ENCODE measurements around the gene PPIH.
"Not testable (repeated sequence)": the region's sequence is repeated elsewhere in the genome, so short reads cannot be mapped to it uniquely, and the experiment has no call there.

Gene PPIH

GRCh38 chr1:42681741-42682483, 23.7 kb downstream of the PPIH start, which contains the start of gene YBX1:
Gene YBX1, plus strand, starts transcription at chr1:42682418. Its CDS starts 148 bp downstream, at chr1:42682566.
- peak; percentile 84 to 91 for DNase-seq (ENCODE audit: extremely low read depth in 1 of 2, low read depth in 1 of 2)

DNA sequence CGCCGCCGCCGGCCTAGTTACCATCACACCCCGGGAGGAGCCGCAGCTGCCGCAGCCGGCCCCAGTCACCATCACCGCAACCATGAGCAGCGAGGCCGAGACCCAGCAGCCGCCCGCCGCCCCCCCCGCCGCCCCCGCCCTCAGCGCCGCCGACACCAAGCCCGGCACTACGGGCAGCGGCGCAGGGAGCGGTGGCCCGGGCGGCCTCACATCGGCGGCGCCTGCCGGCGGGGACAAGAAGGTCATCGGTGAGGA, 24.2 kb downstream of the PPIH start:
- DNase-seq (ENCODE audit: extremely low read depth in 1 of 2, low read depth in 1 of 2): not testable (repeated sequence)

GRCh38 chr1:42682739-42683531, 24.7 kb downstream of the PPIH start:
- DNase-seq (ENCODE audit: extremely low read depth in 1 of 2, low read depth in 1 of 2): peak; percentile 15 to 42

DNA sequence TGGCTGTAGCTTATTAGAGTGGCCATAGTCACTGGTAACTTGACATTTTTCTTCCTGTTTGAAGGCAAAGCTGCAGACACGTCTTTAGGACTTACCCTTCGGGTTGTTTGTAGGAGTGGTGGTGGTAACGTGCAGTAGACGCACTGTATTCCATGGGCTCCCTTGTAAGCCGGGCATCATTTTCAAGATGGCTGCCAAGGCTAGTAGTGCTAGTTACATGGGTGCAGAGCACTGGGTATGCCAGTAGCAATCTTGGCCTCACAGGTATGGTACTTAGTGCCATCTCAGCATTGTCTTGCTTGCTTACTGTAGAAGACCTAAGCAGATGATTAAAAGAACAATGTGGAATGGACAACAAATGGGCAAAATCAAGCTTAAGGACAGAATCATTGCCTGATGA, 25.9 kb downstream of the PPIH start:
- no peak for DNase-seq (ENCODE audit: extremely low read depth in 1 of 2, low read depth in 1 of 2)

DNA sequence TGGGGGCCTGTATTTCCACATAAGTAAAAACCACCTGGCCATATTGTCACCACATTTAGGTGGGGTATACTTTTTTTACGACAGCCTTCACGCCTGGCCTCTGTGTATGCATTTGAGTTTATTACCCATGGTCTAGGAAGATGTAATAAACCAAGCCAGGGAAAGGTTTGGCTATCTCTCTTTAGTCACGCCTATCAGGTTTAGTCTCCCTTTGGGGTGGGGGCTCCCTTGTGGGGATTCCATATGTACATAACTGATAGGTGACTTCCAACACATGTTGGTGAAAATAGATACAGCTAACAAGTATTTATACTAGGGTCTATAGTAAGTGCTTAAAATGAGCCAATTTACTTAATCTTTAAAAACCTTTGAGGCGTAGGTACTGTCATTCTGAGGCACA, 28.2 kb downstream of the PPIH start:
- no peak for DNase-seq (ENCODE audit: extremely low read depth in 1 of 2, low read depth in 1 of 2)

DNA sequence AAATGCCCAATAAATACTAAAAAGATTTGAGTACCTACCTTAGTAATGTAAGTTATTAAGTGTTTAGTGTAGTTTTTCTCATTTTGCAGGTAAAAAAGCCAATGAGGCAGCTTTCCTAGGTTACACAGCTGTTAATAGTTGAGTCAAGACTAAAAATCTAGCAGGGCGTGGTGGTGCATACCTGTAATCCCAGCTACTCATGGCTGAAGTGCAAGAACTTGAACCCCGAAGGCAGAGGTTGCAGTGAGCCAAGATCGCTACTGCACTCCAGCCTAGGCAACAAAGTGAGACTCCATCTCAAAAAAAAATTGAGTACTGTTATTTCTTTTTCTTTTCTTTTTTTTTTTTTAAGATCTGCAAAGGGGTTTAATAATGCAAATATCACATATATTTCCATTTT, 31.7 kb downstream of the PPIH start:
- DNase-seq (ENCODE audit: extremely low read depth in 1 of 2, low read depth in 1 of 2): no peak

GRCh38 chr1:42690477-42691156, 32.4 kb downstream of the PPIH start:
- DNase-seq (ENCODE audit: extremely low read depth in 1 of 2, low read depth in 1 of 2): no peak

DNA sequence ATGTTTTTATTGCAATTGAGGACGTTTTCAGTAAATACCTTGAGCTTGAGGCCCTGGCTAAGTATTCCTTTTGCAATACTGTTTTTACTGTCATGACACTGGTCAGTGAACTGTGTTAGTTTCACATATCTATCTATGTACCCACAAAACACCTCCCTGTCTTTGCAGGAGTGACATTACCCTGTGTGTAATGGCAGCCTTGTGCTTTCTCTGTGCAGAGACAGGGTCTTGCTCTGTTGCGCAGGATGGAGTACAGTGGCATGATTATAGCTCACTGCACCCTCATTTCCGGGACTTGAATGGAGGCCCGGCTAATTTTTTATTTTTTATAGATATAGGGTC, 32.9 kb downstream of the PPIH start:
- no peak for DNase-seq (ENCODE audit: extremely low read depth in 1 of 2, low read depth in 1 of 2)

DNA sequence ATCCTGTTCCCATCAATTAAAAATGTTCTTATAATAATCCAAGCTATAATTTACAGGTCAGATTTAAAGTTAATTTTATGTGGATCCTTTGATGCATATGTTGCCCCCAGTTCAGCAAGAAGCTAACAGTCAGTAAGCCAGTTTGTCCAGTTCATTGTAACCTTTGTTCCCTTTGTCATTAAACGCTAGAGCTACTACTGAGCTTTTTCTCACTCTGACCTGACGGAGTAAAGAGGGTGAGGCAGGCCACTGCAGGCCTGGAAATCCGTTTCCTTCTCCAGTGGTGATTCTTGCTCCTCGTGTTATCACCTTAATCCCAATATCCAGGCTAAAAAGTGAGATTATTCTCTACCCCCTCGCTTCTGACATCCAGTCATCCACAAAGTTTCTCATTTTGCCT, 34.2 kb downstream of the PPIH start:
- no peak for DNase-seq (ENCODE audit: extremely low read depth in 1 of 2, low read depth in 1 of 2)

DNA sequence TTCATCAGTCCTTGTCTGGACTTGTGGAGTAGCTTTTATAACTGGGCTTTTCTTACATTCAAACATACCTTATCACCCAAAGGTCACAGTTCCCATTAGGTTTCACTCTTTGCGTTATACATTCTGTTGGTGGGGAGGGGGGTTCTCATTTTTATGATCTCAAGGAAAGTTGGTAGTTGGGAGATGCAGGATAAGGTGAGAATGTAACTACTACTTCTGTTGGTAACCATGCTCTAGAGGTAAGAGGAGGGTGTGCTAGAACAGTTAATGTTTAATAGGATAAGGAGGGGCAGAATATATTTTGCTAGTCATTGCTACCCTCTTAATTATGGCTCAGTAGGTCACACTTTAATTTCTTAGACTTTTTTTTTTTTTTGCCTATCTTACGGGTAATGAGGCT, 34.7 kb downstream of the PPIH start:
- DNase-seq (ENCODE audit: extremely low read depth in 1 of 2, low read depth in 1 of 2): no peak

DNA sequence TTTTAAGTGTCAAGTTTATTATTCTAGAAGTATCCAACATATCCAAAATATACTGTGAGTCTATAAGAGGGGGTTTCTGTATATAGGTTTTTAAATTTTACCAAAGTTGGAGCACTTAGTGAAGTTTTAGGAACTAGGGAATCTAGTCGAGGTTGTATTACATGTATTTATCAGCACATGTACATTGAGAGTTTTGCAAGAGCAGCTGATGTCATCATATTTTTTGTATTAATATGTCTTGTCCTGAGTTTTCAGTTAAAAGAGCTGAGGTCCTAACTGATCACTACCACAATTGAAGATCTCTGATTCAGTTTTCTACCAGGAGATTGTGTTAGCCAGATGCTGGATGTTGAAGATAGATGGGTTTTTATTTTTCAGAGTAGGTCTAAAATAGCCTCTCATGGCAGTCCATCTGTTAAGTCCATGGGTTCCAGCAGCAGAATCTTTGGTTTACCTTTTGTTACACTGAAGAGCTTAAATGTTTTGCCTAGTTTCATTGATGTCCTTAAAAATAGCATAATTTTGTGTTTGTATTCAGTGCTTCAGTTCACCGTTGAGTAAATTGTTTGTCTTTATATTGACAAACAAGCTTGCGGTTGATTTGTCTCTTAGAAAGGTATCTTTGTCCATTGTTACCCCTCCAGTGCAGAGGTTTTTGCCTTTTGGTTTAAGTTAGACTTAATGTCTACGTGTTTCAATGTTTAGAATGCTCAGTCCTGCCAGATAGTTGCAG, 40.0 kb downstream of the PPIH start:
- no peak for DNase-seq (ENCODE audit: extremely low read depth in 1 of 2, low read depth in 1 of 2)

- DNase-seq (ENCODE audit: extremely low read depth in 1 of 2, low read depth in 1 of 2): no peak
Measured at GRCh38 chr1:42700006-42700405, 41.8 kb downstream of the PPIH start.

GRCh38 chr1:42703888-42704464, 45.8 kb downstream of the PPIH start:
- DNase-seq (ENCODE audit: extremely low read depth in 1 of 2, low read depth in 1 of 2): no peak

- DNase-seq (ENCODE audit: extremely low read depth in 1 of 2, low read depth in 1 of 2): not testable (repeated sequence)
Measured at GRCh38 chr1:42712808-42713207, 54.6 kb downstream of the PPIH start.

DNA sequence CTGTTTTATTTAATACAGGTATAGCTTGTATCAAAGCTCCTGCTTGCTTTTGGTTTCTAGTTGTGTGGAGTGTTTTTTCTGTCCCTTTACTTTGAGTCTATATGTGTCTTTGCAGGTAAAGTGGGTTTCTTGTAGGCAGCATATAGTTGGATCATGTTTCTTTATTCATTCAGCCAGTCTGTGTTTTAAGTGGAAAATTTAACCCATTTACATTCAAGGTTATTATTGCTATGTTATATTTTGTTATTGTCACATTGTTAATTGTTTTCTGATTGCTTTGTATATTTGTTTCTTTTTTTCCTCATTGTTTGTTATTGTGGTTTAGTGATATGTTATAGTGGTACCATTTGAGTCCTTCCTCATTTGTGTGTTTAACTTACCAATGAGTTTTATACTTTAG, 55.1 kb downstream of the PPIH start:
- DNase-seq (ENCODE audit: extremely low read depth in 1 of 2, low read depth in 1 of 2): no peak

DNA sequence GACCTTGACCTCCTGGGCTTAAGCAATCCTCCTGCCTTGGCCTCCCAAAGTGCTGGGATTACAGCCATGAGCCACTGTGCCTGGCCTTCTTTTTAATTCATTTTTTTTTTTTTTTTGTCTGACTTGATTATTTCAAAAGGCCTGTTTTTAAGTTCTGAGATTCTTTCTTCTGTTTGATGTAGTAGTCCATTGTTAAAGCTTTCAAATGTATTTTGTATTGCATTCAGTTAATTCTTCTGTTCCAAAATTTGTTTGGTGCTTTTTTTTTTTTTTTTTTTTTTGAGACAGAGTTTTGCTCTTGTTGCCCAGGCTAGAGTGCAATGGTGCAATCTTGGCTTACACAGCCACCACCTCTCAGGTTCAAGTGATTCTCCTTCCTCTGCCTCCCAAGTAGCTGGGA, 56.2 kb downstream of the PPIH start:
- not testable (repeated sequence) for DNase-seq (ENCODE audit: extremely low read depth in 1 of 2, low read depth in 1 of 2)

GRCh38 chr1:42720868-42721267, 62.6 kb downstream of the PPIH start:
- DNase-seq (ENCODE audit: extremely low read depth in 1 of 2, low read depth in 1 of 2): no peak

DNA sequence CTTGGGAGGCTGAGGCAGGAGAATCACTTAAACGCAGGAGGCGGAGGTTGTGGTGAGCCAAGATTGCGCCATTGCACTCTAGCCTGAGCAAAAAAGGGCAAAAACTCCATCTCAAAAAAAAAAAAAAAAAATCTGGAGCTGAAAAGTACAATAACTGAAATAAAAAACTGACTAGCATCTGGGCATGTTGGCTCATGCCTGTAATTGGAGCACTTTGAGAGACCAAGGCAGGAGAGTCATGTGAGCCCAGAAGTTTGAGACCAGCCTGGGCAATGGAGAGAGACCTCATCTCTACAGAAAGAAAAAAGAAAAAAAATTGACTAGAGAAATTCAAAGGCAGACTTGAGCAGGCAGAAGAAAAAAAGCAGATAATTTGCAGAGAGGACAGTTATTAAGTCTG, 63.7 kb downstream of the PPIH start:
- no peak for DNase-seq (ENCODE audit: extremely low read depth in 1 of 2, low read depth in 1 of 2)

DNA sequence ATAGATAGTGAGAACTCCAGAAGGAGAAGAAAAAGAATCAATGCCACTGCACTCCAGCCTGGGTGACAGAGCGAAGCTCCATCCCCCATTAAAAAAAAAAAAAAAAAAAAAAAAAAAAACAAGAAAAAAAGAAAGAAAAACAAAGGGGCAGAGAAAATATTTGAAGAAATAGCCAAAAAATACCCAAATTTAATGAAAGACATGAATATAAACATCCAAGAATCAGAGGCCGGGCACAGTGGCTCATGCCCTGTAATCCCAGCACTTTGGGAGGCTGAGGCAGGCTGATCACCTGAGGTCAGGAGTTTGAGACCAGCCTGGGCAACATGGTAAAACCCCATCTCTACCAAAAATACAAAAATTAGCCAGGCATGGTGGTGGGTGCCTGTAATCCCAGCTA, 64.2 kb downstream of the PPIH start:
- not testable (repeated sequence) for DNase-seq (ENCODE audit: extremely low read depth in 1 of 2, low read depth in 1 of 2)

DNA sequence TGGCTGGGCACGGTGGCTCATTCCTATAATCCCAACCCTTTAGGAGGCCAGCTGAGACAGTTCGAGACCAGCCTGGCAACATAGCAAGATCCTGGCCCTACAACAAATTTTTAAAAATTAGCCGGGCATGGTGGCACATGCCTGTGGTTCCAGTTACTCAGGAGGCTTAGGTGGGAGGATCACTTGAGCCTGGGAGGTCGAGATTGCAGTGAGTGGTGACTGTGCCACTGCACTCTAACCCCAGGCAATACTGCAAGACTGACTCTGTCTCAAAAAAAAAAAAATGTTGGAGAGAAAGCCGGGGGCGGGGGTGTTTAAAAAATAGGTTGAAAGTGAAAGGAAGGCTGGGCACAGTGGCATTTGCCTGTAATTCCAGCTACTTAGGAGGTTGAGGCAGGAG, 65.3 kb downstream of the PPIH start:
- DNase-seq (ENCODE audit: extremely low read depth in 1 of 2, low read depth in 1 of 2): no peak

GRCh38 chr1:42725820-42726219, 67.6 kb downstream of the PPIH start:
- not testable (repeated sequence) for DNase-seq (ENCODE audit: extremely low read depth in 1 of 2, low read depth in 1 of 2)
